ENCODE measurements around the gene NFYC. TPM values are rescaled to one million over a fixed set of nuclear protein-coding genes. Genes with fewer than 3 reads are reported as not detected.

Gene NFYC
- total and polyA plus RNA-seq, 7 donors = 45.8 to 69.0 (median 58.6) TPM

GRCh38 chr1:40801742-40802077 is 110.2 kb downstream of the NFYC start:
- Histone ChIP-seq H3K4me3 (peak overlapping the region; percentile 55), H3K36me3 (ENCODE audit: insufficient read depth in 1 of 2, low read depth in 1 of 2) (no peaks in the 10 kb centered on the region), H3K4me1 (peaks cover 57% of the 10 kb centered on the region), H3K27ac (peak overlapping the region; percentile 67), H3K27me3 (ENCODE audit: insufficient read depth in 3 of 3, low read length in 2 of 3) (no peaks in the 10 kb centered on the region), H3K9me3 (no peaks in the 10 kb centered on the region)
- TF ChIP-seq CTCF (IDR thresholded peaks at IDR 0.05) = no peak
- ATAC-seq = no peak
- no peak for DNase-seq
- 52 to 70% (median 55%) methylated on average over 3 of the region's 3 CpGs for WGBS, 3 donors
- intact Hi-C loops (cut with DNase I) = no loop called here

GRCh38 chr1:40802078-40802741 is 110.7 kb downstream of the NFYC start:
- peak overlapping the region; percentile 67 for H3K27ac ChIP-seq
- no peaks in the 10 kb centered on the region for H3K36me3 ChIP-seq (ENCODE audit: insufficient read depth in 1 of 2, low read depth in 1 of 2)
- H3K27me3 ChIP-seq (ENCODE audit: insufficient read depth in 3 of 3, low read length in 2 of 3) = no peaks in the 10 kb centered on the region
- DNase-seq (peak; percentile 87 to 93), ATAC-seq (peak; percentile 88 to 94 (median 91))
- TF ChIP-seq CTCF (IDR thresholded peaks at IDR 0.05) = no peak
- intact Hi-C loops (cut with DNase I) = no loop called here
- H3K4me3 ChIP-seq = peak overlapping the region; percentile 55
- no peaks in the 10 kb centered on the region for H3K9me3 ChIP-seq
- WGBS, 3 donors = 5 to 13% (median 9%) methylated on average over 28 to 56 of the region's 56 CpGs
- H3K4me1 ChIP-seq = peaks cover 59% of the 10 kb centered on the region

- peak overlapping the region; percentile 67 for H3K27ac ChIP-seq
- 51 to 79% (median 62%) methylated on average over 4 of the region's 4 CpGs for WGBS, 3 donors
- intact Hi-C loops (cut with DNase I) = no loop called here
- H3K9me3 ChIP-seq = no peaks in the 10 kb centered on the region
- TF ChIP-seq CTCF (IDR thresholded peaks at IDR 0.05) = no peak
- H3K36me3 ChIP-seq (ENCODE audit: insufficient read depth in 1 of 2, low read depth in 1 of 2) = no peaks in the 10 kb centered on the region
- H3K27me3 ChIP-seq (ENCODE audit: insufficient read depth in 3 of 3, low read length in 2 of 3) = no peaks in the 10 kb centered on the region
- H3K4me3 ChIP-seq = peak overlapping the region; percentile 55
- DNase-seq = no peak
- no peak for ATAC-seq
- H3K4me1 ChIP-seq = peaks cover 59% of the 10 kb centered on the region
These were observed 111.2 kb downstream of the NFYC start for GRCh38 chr1:40802742-40803113.

GRCh38 chr1:40803447-40803846 is 111.9 kb downstream of the NFYC start:
- H3K27ac ChIP-seq = peak overlapping the region; percentile 67
- no peaks in the 10 kb centered on the region for H3K27me3 ChIP-seq (ENCODE audit: insufficient read depth in 3 of 3, low read length in 2 of 3)
- no peaks in the 10 kb centered on the region for H3K9me3 ChIP-seq
- no peak for TF ChIP-seq CTCF (IDR thresholded peaks at IDR 0.05)
- DNase-seq (no peak), ATAC-seq (no peak)
- WGBS, 3 donors = 85 to 91% (median 90%) methylated on average over 3 of the region's 3 CpGs
- H3K4me3 ChIP-seq = no peak overlapping the region
- H3K36me3 ChIP-seq (ENCODE audit: insufficient read depth in 1 of 2, low read depth in 1 of 2) = no peaks in the 10 kb centered on the region
- H3K4me1 ChIP-seq = peaks cover 54% of the 10 kb centered on the region
- intact Hi-C loops (cut with DNase I) = no loop called here

GRCh38 chr1:40803902-40804301 is 112.4 kb downstream of the NFYC start:
- no peaks in the 10 kb centered on the region for H3K27me3 ChIP-seq (ENCODE audit: insufficient read depth in 3 of 3, low read length in 2 of 3)
- no peaks in the 10 kb centered on the region for H3K9me3 ChIP-seq
- ATAC-seq (no peak), DNase-seq (no peak)
- intact Hi-C loops (cut with DNase I) = no loop called here
- H3K4me3 ChIP-seq = no peak overlapping the region
- no peak for TF ChIP-seq CTCF (IDR thresholded peaks at IDR 0.05)
- H3K4me1 ChIP-seq = peaks cover 50% of the 10 kb centered on the region
- H3K27ac ChIP-seq = no peak overlapping the region
- 26 to 42% (median 39%) methylated on average over 2 of the region's 2 CpGs for WGBS, 3 donors
- no peaks in the 10 kb centered on the region for H3K36me3 ChIP-seq (ENCODE audit: insufficient read depth in 1 of 2, low read depth in 1 of 2)

Data from psoas muscle (tissue), 8 donors.